ENCODE data around the gene PIAS3. TPM values are rescaled to one million over a fixed set of nuclear protein-coding genes. Genes with fewer than 3 reads are reported as not detected.

The PIAS3 gene
- total and polyA plus RNA-seq, 2 experiments from 2014 or later, result 18.1 to 51.2 TPM

GRCh38 chr1:145901312-145902021 is 42.6 kb upstream of the PIAS3 start:
- Histone ChIP-seq H3K4me3 (no peak overlapping the region), H4K20me1 (ENCODE audit: insufficient read depth, poor library complexity, severe bottlenecking) (no peaks in the 10 kb centered on the region), H3K4me1 (ENCODE audit: insufficient read depth) (no peaks in the 10 kb centered on the region), H3K4me2 (no peak overlapping the region), H2AFZ (no peak overlapping the region), H3K27me3 (no peaks in the 10 kb centered on the region), H3K36me3 (replicated peaks; ENCODE audit: insufficient read depth, low read depth) (no peaks in the 10 kb centered on the region), H3K9me3 (ENCODE audit: low read depth) (no peaks in the 10 kb centered on the region), H3K27ac (no peak overlapping the region), H3K9me2 (replicated peaks; ENCODE audit: insufficient read depth) (no peaks in the 10 kb centered on the region), H3K79me2 (no peaks in the 10 kb centered on the region)
- no peak for DNase-seq (ENCODE audit: low spot score)
- 96% methylated on average over 12 of the region's 12 CpGs for WGBS (ENCODE audit: low lambda C conversion rate, missing lambda C conversion rate)
- no peak for TF ChIP-seq CTCF (IDR thresholded peaks at IDR 0.05; ENCODE audit: poor library complexity)
- no peak for TF ChIP-seq EZH2 (IDR thresholded peaks at IDR 0.05; ENCODE audit: borderline replicate concordance)
- TF ChIP-seq EZH2phosphoT487 (IDR thresholded peaks at IDR 0.05; ENCODE audit: low read depth, severe bottlenecking, unreplicated experiment), result no peak

- no peaks in the 10 kb centered on the region for H3K36me3 ChIP-seq (replicated peaks; ENCODE audit: insufficient read depth, low read depth)
- TF ChIP-seq EZH2phosphoT487 (IDR thresholded peaks at IDR 0.05; ENCODE audit: low read depth, severe bottlenecking, unreplicated experiment) (no peak), EZH2 (IDR thresholded peaks at IDR 0.05; ENCODE audit: borderline replicate concordance) (no peak), CTCF (IDR thresholded peaks at IDR 0.05; ENCODE audit: poor library complexity) (no peak)
- no peak overlapping the region for H3K4me2 ChIP-seq
- no peak overlapping the region for H3K4me3 ChIP-seq
- H3K79me2 ChIP-seq, result no peaks in the 10 kb centered on the region
- no peak for DNase-seq (ENCODE audit: low spot score)
- H3K27ac ChIP-seq, result no peak overlapping the region
- H2AFZ ChIP-seq, result no peak overlapping the region
- no peaks in the 10 kb centered on the region for H3K9me3 ChIP-seq (ENCODE audit: low read depth)
- 87% methylated on average over 5 of the region's 5 CpGs for WGBS (ENCODE audit: low lambda C conversion rate, missing lambda C conversion rate)
- H3K27me3 ChIP-seq, result no peaks in the 10 kb centered on the region
- no peaks in the 10 kb centered on the region for H3K4me1 ChIP-seq (ENCODE audit: insufficient read depth)
- H4K20me1 ChIP-seq (ENCODE audit: insufficient read depth, poor library complexity, severe bottlenecking), result no peaks in the 10 kb centered on the region
- no peaks in the 10 kb centered on the region for H3K9me2 ChIP-seq (replicated peaks; ENCODE audit: insufficient read depth)
Measured at GRCh38 chr1:145898756-145899155, 39.9 kb upstream of the PIAS3 start.

- no peak overlapping the region for H3K27ac ChIP-seq
- 85% methylated on average over 1 of the region's 1 CpG for WGBS (ENCODE audit: low lambda C conversion rate, missing lambda C conversion rate)
- no peaks in the 10 kb centered on the region for H3K9me3 ChIP-seq (ENCODE audit: low read depth)
- no peaks in the 10 kb centered on the region for H3K36me3 ChIP-seq (replicated peaks; ENCODE audit: insufficient read depth, low read depth)
- TF ChIP-seq EZH2phosphoT487 (IDR thresholded peaks at IDR 0.05; ENCODE audit: low read depth, severe bottlenecking, unreplicated experiment) (no peak), EZH2 (IDR thresholded peaks at IDR 0.05; ENCODE audit: borderline replicate concordance) (no peak), CTCF (IDR thresholded peaks at IDR 0.05; ENCODE audit: poor library complexity) (no peak)
- no peaks in the 10 kb centered on the region for H4K20me1 ChIP-seq (ENCODE audit: insufficient read depth, poor library complexity, severe bottlenecking)
- H2AFZ ChIP-seq, result no peak overlapping the region
- no peaks in the 10 kb centered on the region for H3K4me1 ChIP-seq (ENCODE audit: insufficient read depth)
- H3K9me2 ChIP-seq (replicated peaks; ENCODE audit: insufficient read depth), result no peaks in the 10 kb centered on the region
- H3K4me3 ChIP-seq, result no peak overlapping the region
- no peak overlapping the region for H3K4me2 ChIP-seq
- no peak for DNase-seq (ENCODE audit: low spot score)
- H3K79me2 ChIP-seq, result no peaks in the 10 kb centered on the region
- H3K27me3 ChIP-seq, result no peaks in the 10 kb centered on the region
Measured at GRCh38 chr1:145897969-145898368, 39.1 kb upstream of the PIAS3 start.

Data from hepatocyte (in vitro differentiated cells).